HG03066 (cell line): Measurements from ENCODE around the gene GASK1A.

Experiments
- ATAC-seq: cut with Tn5 transposase; IDR thresholded peaks from one replicate; pipeline ENCODE4 v1.9.1; 2021; ENCODE audit warnings: low read depth; ENCODE audit not compliant: unreplicated experiment

Gene GASK1A

DNA sequence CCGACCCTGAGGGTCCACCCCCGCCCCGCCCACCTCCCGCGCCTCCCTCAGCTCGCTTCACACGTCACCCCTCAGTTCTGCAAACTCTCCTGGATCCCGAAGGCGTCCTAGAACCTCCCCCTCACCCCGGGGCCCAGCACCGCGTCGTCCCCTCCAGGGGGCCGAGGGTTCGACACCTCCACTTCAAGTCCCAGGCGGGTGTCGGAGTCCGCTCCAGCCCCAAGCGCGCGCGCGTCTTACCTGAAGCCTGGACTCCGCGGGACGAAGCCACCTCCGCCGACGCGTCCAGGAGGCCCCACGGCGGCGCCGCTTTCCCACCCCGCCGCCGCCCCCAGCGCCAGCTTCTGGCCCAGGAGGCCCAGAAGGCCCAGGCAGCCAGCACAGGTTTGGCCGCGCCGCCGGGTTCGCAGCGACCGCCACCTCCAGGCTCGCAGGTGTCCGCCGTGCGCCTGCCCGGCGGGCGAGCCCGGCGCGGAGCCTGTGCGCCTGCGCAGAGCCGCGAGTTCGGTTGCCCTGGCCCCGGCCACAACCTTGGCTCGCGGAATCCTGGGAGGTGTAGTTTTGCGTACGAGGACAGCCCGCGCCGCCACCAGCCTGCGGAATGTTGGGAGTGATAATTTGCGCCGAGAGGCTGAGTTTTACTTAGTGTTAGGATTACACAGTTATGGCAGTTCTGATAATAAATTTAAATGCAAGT, 126.6 kb downstream of the GASK1A start, which contains the start of gene POMGNT2:
Gene POMGNT2, minus strand, starts transcription at position 484 of the 697 bp plus-strand sequence. CDS start 24,648 bp downstream, outside the sequence.
- peak; percentile 90 for ATAC-seq

DNA sequence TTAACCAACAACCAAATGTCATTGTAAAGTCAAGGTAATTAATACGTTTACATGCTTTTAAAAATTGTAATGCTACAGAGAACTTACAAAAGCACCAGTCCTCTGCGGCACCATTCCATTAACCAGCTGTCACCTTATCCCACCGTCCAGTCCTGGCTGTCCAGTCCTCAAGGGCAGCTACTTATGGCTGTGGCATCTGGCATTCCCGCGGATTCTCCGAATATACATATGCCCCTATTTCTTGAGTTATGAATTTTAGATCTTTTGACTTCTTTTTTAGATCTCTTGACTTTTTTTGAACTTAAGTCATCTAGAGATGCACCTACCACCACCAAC, 127.2 kb downstream of the GASK1A start:
- no peak for ATAC-seq
